Mesenteric fat pad (tissue), 1 donor: ENCODE results near the gene ATF3. TPM values are rescaled to one million over a fixed set of nuclear protein-coding genes. Genes with fewer than 3 reads are reported as not detected.
"Not testable (repeated sequence)": the region's sequence is repeated elsewhere in the genome, so short reads cannot be mapped to it uniquely, and the experiment has no call there.

Source experiments
- DNase-seq: peaks from one replicate; pipeline ENCODE4 v3.0.0-alpha.2; 2020; ENCODE audit warnings: low spot score
- total RNA-seq: library from RNA; stranded (reverse); fragmentation: NEBNext Ultra II Directional; extraction: Animal tissue kit (Norgen Biotek cat#: 25700); gene quantifications from one replicate; pipeline ENCODE4 v1.2.1, GENCODE V29; 2021
- donor health status: DM: yes; HTN: yes; CAD: no.

Gene ATF3
- total RNA-seq, 1 donor from 2014 or later: 113 TPM

- DNase-seq: no peak
Observed at GRCh38 chr1:212625781-212626450, 17.4 kb downstream of the ATF3 start.

DNA sequence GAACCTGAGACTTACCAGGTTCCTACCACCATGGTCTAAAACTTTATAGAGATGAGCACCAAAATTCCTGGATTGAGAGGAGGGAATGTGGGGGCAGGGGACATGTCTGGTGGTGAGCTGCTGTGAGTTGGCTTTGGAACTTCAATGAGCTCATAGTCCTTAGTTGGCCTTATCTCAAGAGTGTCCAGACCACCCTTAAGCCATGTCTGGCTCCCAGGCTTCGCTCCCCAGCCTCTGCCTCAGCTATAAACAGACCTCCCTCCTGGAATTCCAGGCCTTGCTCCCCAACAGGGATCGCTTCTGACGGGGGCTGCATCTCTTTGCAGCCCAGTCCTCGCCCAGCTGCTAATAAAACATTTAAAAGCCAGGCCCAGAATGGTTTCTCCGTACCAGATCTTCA is 19.5 kb downstream of the ATF3 start:
- no peak for DNase-seq

GRCh38 chr1:212628813-212629415 is 20.4 kb downstream of the ATF3 start:
- DNase-seq: no peak

- DNase-seq: no peak
Observed at GRCh38 chr1:212629450-212630157, 21.0 kb downstream of the ATF3 start.

- no peak for DNase-seq
Observed at GRCh38 chr1:212630158-212630900, 21.8 kb downstream of the ATF3 start.

DNA sequence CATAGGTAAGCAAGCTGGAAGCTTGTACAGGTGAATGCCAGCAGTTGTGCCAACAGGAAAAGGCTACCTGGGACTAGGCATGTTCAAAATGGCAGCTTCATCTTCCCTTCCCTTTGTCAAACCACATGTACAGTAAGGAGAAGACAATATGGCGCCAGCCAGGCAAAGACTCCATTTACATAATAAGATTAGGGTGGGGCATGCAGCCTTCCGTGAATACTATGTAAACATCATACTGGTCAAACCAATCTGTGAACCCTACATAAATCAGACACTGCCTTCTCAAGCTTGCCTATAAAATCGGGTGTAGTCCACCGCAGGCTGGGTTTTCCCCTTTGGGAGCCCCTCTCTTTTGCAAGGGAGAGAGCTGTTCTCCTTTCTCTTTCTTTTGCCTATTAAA is 24.6 kb downstream of the ATF3 start:
- DNase-seq: no peak

GRCh38 chr1:212634252-212634651 is 25.7 kb downstream of the ATF3 start:
- no peak for DNase-seq

DNA sequence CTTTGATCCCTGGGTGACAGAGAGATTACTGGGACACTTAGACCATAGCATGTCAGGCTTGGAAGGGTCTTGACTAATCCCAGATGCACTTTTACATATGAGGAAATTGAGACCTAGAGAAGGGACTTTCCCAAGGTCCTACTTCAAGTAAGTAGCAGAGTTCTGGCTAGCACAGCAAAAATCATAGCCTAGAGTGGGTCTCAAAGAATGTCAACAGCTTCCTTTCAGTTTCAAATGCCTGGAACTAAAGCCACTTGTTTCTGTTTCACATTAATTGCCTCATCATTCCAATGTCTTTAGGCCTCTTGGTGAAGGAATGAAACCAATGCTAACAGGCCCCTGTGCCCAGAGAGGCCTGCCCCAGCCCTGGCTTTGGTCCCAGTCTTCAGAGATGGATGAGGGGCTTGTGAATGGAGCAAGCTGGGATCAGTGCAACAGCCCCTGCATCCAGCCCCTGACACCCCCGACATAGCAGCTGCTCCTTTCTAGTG is 26.6 kb downstream of the ATF3 start:
- no peak for DNase-seq

GRCh38 chr1:212637902-212638301 is 29.3 kb downstream of the ATF3 start:
- DNase-seq: no peak

GRCh38 chr1:212638492-212639151 is 30.1 kb downstream of the ATF3 start:
- no peak for DNase-seq

GRCh38 chr1:212639524-212639923 is 31.0 kb downstream of the ATF3 start:
- DNase-seq: not testable (repeated sequence)

GRCh38 chr1:212640223-212640878 is 31.8 kb downstream of the ATF3 start:
- DNase-seq: no peak

DNA sequence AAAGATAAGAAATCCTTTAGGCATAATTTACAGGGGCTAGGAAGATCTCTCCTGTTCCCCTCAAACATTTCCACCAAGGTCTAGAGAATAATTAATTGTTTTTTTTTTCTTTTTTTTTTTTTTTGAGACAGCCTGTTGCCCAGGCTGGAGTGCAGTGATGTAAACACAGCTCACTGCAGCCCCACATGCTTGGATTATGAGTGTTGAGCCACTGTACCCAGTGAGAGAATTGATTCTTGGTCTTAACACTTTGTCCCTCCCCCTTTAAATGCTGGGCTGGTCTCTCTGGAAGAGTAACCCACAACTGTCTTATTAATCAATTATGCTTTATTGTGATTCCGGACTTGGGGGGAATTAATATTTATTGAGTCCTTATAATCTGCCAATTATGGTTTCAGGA is 33.4 kb downstream of the ATF3 start:
- no peak for DNase-seq

DNA sequence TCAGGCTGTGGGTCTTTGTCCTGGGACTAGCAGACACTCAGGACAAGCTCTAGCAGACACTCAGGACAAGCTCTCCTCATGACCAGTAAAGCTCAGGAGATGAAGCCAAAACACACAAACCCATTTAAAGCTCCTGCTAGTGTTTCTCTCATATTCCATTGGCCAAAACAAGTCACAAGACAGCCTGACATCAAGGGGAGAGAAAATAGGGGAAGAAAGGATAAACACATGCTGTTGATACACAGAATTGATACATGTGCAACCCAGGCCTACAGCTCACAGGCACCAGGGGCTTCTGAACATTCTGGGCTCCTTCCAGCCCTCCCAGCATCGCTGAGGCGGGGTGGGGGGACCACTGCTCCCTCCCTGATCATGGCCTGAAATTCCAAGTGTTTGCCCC is 35.3 kb downstream of the ATF3 start:
- DNase-seq: no peak

GRCh38 chr1:212644866-212645545 is 36.4 kb downstream of the ATF3 start:
- DNase-seq: no peak

GRCh38 chr1:212645546-212646543 is 37.3 kb downstream of the ATF3 start:
- no peak for DNase-seq

- DNase-seq: no peak
Observed at GRCh38 chr1:212646588-212646987, 38.0 kb downstream of the ATF3 start.

DNA sequence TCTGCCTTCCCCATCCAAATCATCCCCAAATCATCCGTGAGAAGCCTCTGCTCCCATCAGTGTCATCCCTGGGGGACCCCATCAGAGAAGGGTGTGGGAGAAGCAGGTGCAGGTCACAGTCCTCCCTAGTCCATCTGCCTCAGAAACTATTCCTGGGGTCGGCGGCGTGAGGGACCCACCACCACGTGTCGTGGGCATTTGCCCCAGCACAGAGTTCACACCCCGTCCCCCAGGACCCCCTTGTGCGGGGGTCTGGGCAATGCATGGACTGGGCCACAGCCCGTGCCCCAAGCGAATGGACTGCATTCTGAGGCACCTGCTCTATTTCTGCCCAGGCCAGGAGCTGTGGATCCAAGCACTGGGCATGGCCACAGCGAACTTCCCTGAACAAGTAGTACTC is 38.4 kb downstream of the ATF3 start:
- DNase-seq: no peak

- no peak for DNase-seq
Observed at GRCh38 chr1:212648431-212648830, 39.9 kb downstream of the ATF3 start.
